ENCODE measurements around the gene AGTPBP1.

Gene AGTPBP1

DNA sequence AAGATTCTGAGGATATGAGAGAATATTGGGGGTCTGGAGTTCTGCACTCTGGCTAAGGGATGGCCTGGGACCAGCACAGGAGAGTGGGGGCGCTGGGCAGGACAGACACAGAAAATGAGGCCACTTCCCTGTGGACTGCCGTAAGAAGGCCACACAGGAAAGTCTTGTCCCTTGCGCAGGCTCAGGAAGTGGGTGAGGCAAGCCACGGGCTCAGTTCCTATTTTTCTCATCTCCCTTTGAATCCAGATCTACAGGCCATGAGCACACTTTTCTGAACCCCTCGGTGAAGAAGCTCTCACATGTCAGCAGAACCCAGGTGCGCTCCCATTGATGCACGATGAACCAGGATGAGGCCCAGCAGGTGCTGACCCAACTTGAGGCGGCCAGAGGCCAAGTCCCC is 207.4 kb downstream of the AGTPBP1 start:
- Histone ChIP-seq H2AFZ (ENCODE audit: low read length) (no peak overlapping the region), H3K9me3 (replicated peaks; ENCODE audit: insufficient read depth, low read length) (no peaks in the 10 kb centered on the region), H3K4me2 (ENCODE audit: low read depth, low read length) (no peak overlapping the region), H3K36me3 (replicated peaks; ENCODE audit: insufficient read depth, low read length) (no peaks in the 10 kb centered on the region), H3K79me2 (ENCODE audit: low read length) (no peaks in the 10 kb centered on the region), H3K9me2 (replicated peaks; ENCODE audit: insufficient read depth, low read length) (no peaks in the 10 kb centered on the region), H3K9ac (ENCODE audit: low read length) (no peak overlapping the region), H3K27me3 (replicated peaks; ENCODE audit: insufficient read depth, low read length) (no peaks in the 10 kb centered on the region), H3F3A (ENCODE audit: insufficient read depth, low read length) (no peaks in the 10 kb centered on the region), H3K4me3 (ENCODE audit: low read length) (no peak overlapping the region), H3K27ac (ENCODE audit: low read length) (no peak overlapping the region), H3K4me1 (ENCODE audit: low read length) (no peaks in the 10 kb centered on the region), H4K20me1 (ENCODE audit: insufficient read depth, low read length) (no peaks in the 10 kb centered on the region)
- DNase-seq: no peak
- TF ChIP-seq, protein P1, sequence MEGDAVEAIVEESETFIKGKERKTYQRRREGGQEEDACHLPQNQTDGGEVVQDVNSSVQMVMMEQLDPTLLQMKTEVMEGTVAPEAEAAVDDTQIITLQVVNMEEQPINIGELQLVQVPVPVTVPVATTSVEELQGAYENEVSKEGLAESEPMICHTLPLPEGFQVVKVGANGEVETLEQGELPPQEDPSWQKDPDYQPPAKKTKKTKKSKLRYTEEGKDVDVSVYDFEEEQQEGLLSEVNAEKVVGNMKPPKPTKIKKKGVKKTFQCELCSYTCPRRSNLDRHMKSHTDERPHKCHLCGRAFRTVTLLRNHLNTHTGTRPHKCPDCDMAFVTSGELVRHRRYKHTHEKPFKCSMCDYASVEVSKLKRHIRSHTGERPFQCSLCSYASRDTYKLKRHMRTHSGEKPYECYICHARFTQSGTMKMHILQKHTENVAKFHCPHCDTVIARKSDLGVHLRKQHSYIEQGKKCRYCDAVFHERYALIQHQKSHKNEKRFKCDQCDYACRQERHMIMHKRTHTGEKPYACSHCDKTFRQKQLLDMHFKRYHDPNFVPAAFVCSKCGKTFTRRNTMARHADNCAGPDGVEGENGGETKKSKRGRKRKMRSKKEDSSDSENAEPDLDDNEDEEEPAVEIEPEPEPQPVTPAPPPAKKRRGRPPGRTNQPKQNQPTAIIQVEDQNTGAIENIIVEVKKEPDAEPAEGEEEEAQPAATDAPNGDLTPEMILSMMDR (IDR thresholded peaks at IDR 0.05; ENCODE audit: low read length): no peak
- no peak for TF ChIP-seq EZH2phosphoT487 (IDR thresholded peaks at IDR 0.05; ENCODE audit: low read length)
- no peak for TF ChIP-seq EZH2 (optimal IDR thresholded peaks at IDR 0.05; ENCODE audit: low read depth, low read length)

- TF ChIP-seq EZH2 (optimal IDR thresholded peaks at IDR 0.05; ENCODE audit: low read depth, low read length) (no peak), EZH2phosphoT487 (IDR thresholded peaks at IDR 0.05; ENCODE audit: low read length) (no peak)
- TF ChIP-seq, protein P1 (IDR thresholded peaks at IDR 0.05; ENCODE audit: low read length): no peak
- Histone ChIP-seq H3K79me2 (ENCODE audit: low read length) (no peaks in the 10 kb centered on the region), H3K9me2 (replicated peaks; ENCODE audit: insufficient read depth, low read length) (no peaks in the 10 kb centered on the region), H3K27ac (ENCODE audit: low read length) (no peak overlapping the region), H3F3A (ENCODE audit: insufficient read depth, low read length) (no peaks in the 10 kb centered on the region), H3K4me1 (ENCODE audit: low read length) (no peaks in the 10 kb centered on the region), H3K4me3 (ENCODE audit: low read length) (no peak overlapping the region), H3K36me3 (replicated peaks; ENCODE audit: insufficient read depth, low read length) (no peaks in the 10 kb centered on the region), H3K9me3 (replicated peaks; ENCODE audit: insufficient read depth, low read length) (no peaks in the 10 kb centered on the region), H4K20me1 (ENCODE audit: insufficient read depth, low read length) (no peaks in the 10 kb centered on the region), H3K9ac (ENCODE audit: low read length) (no peak overlapping the region), H2AFZ (ENCODE audit: low read length) (no peak overlapping the region), H3K27me3 (replicated peaks; ENCODE audit: insufficient read depth, low read length) (no peaks in the 10 kb centered on the region), H3K4me2 (ENCODE audit: low read depth, low read length) (no peak overlapping the region)
- no peak for DNase-seq
These were observed 208.2 kb downstream of the AGTPBP1 start for GRCh38 chr9:85533538-85533937.

- Histone ChIP-seq H3K27me3 (replicated peaks; ENCODE audit: insufficient read depth, low read length) (no peaks in the 10 kb centered on the region), H3F3A (ENCODE audit: insufficient read depth, low read length) (no peaks in the 10 kb centered on the region), H3K79me2 (ENCODE audit: low read length) (no peaks in the 10 kb centered on the region), H3K4me2 (ENCODE audit: low read depth, low read length) (no peak overlapping the region), H2AFZ (ENCODE audit: low read length) (no peak overlapping the region), H4K20me1 (ENCODE audit: insufficient read depth, low read length) (no peaks in the 10 kb centered on the region), H3K4me3 (ENCODE audit: low read length) (no peak overlapping the region), H3K9ac (ENCODE audit: low read length) (no peak overlapping the region), H3K9me2 (replicated peaks; ENCODE audit: insufficient read depth, low read length) (no peaks in the 10 kb centered on the region), H3K9me3 (replicated peaks; ENCODE audit: insufficient read depth, low read length) (no peaks in the 10 kb centered on the region), H3K4me1 (ENCODE audit: low read length) (no peaks in the 10 kb centered on the region), H3K27ac (ENCODE audit: low read length) (no peak overlapping the region), H3K36me3 (replicated peaks; ENCODE audit: insufficient read depth, low read length) (no peaks in the 10 kb centered on the region)
- TF ChIP-seq EZH2phosphoT487 (IDR thresholded peaks at IDR 0.05; ENCODE audit: low read length) (no peak), EZH2 (optimal IDR thresholded peaks at IDR 0.05; ENCODE audit: low read depth, low read length) (no peak)
- TF ChIP-seq, protein P1 (IDR thresholded peaks at IDR 0.05; ENCODE audit: low read length): no peak
- DNase-seq: no peak
These were observed 211.0 kb downstream of the AGTPBP1 start for GRCh38 chr9:85530721-85531120.

Data from MM.1S (cell line).